ENCODE results near the gene GNAQ. TPM values are rescaled to one million over a fixed set of nuclear protein-coding genes. Genes with fewer than 3 reads are reported as not detected.
A peak's percentile ranks its signal among the peaks of the same experiment; 100 is the strongest.

GNAQ gene
- total and polyA plus RNA-seq, 2 experiments from 2014 or later: 21.1 to 43.1 TPM

DNA sequence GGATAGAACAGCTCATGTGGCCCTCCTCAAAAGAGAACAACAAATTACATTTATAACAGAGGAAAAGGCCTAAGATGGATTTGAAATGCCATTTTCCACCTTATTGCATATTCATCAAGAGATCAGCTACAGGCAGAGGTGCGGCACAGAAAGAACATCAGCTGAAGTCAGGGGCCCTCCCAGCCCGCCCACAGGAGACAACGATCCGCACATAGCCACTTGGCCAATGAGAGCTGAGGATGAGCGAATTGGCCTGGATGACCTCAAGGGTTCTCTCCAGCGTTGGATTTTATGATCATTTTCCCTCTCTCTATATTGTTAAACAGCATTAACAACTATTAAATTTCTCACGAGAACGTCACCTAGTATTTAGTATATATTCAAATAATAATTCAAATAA, 97.6 kb downstream of the GNAQ start:
- Histone ChIP-seq H3K4me1 (ENCODE audit: insufficient read depth) (no peaks in the 10 kb centered on the region), H3K36me3 (ENCODE audit: insufficient read depth) (no peaks in the 10 kb centered on the region), H3K79me2 (replicated peaks; ENCODE audit: insufficient read depth) (peaks cover 61% of the 10 kb centered on the region), H2AFZ (no peak overlapping the region), H4K20me1 (replicated peaks; ENCODE audit: insufficient read depth) (0 out of 2 replicates have a peak, but pooled peaks cover 5% of the 10 kb centered on the region), H3K4me2 (no peak overlapping the region), H3K27ac (ENCODE audit: low read depth) (no peak overlapping the region), H3K27me3 (ENCODE audit: insufficient read depth) (no peaks in the 10 kb centered on the region), H3F3A (replicated peaks; ENCODE audit: low read depth) (no peaks in the 10 kb centered on the region), H3K9me2 (ENCODE audit: insufficient read depth) (no peaks in the 10 kb centered on the region), H3K4me3 (no peak overlapping the region)
- DNase-seq (ENCODE audit: low spot score) (no peak), ATAC-seq (peak; percentile 55; the same call in 2 of the 3 replicates)
- TF ChIP-seq, protein P1, sequence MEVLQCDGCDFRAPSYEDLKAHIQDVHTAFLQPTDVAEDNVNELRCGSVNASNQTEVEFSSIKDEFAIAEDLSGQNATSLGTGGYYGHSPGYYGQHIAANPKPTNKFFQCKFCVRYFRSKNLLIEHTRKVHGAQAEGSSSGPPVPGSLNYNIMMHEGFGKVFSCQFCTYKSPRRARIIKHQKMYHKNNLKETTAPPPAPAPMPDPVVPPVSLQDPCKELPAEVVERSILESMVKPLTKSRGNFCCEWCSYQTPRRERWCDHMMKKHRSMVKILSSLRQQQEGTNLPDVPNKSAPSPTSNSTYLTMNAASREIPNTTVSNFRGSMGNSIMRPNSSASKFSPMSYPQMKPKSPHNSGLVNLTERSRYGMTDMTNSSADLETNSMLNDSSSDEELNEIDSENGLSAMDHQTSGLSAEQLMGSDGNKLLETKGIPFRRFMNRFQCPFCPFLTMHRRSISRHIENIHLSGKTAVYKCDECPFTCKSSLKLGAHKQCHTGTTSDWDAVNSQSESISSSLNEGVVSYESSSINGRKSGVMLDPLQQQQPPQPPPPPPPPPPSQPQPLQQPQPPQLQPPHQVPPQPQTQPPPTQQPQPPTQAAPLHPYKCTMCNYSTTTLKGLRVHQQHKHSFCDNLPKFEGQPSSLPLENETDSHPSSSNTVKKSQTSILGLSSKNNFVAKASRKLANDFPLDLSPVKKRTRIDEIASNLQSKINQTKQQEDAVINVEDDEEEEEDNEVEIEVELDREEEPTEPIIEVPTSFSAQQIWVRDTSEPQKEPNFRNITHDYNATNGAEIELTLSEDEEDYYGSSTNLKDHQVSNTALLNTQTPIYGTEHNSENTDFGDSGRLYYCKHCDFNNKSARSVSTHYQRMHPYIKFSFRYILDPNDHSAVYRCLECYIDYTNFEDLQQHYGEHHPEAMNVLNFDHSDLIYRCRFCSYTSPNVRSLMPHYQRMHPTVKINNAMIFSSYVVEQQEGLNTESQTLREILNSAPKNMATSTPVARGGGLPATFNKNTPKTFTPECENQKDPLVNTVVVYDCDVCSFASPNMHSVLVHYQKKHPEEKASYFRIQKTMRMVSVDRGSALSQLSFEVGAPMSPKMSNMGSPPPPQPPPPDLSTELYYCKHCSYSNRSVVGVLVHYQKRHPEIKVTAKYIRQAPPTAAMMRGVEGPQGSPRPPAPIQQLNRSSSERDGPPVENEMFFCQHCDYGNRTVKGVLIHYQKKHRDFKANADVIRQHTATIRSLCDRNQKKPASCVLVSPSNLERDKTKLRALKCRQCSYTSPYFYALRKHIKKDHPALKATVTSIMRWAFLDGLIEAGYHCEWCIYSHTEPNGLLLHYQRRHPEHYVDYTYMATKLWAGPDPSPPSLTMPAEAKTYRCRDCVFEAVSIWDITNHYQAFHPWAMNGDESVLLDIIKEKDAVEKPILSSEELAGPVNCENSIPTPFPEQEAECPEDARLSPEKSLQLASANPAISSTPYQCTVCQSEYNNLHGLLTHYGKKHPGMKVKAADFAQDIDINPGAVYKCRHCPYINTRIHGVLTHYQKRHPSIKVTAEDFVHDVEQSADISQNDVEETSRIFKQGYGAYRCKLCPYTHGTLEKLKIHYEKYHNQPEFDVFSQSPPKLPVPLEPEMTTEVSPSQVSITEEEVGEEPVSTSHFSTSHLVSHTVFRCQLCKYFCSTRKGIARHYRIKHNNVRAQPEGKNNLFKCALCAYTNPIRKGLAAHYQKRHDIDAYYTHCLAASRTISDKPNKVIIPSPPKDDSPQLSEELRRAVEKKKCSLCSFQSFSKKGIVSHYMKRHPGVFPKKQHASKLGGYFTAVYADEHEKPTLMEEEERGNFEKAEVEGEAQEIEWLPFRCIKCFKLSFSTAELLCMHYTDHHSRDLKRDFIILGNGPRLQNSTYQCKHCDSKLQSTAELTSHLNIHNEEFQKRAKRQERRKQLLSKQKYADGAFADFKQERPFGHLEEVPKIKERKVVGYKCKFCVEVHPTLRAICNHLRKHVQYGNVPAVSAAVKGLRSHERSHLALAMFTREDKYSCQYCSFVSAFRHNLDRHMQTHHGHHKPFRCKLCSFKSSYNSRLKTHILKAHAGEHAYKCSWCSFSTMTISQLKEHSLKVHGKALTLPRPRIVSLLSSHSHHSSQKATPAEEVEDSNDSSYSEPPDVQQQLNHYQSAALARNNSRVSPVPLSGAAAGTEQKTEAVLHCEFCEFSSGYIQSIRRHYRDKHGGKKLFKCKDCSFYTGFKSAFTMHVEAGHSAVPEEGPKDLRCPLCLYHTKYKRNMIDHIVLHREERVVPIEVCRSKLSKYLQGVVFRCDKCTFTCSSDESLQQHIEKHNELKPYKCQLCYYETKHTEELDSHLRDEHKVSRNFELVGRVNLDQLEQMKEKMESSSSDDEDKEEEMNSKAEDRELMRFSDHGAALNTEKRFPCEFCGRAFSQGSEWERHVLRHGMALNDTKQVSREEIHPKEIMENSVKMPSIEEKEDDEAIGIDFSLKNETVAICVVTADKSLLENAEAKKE (CRISPR knock-in tag; IDR thresholded peaks at IDR 0.05): no peak
- TF ChIP-seq, protein P2, sequence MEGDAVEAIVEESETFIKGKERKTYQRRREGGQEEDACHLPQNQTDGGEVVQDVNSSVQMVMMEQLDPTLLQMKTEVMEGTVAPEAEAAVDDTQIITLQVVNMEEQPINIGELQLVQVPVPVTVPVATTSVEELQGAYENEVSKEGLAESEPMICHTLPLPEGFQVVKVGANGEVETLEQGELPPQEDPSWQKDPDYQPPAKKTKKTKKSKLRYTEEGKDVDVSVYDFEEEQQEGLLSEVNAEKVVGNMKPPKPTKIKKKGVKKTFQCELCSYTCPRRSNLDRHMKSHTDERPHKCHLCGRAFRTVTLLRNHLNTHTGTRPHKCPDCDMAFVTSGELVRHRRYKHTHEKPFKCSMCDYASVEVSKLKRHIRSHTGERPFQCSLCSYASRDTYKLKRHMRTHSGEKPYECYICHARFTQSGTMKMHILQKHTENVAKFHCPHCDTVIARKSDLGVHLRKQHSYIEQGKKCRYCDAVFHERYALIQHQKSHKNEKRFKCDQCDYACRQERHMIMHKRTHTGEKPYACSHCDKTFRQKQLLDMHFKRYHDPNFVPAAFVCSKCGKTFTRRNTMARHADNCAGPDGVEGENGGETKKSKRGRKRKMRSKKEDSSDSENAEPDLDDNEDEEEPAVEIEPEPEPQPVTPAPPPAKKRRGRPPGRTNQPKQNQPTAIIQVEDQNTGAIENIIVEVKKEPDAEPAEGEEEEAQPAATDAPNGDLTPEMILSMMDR (conservative IDR thresholded peaks at IDR 0.05; ENCODE audit: low read depth in 2 of 2): no peak
- TF ChIP-seq, protein P3, sequence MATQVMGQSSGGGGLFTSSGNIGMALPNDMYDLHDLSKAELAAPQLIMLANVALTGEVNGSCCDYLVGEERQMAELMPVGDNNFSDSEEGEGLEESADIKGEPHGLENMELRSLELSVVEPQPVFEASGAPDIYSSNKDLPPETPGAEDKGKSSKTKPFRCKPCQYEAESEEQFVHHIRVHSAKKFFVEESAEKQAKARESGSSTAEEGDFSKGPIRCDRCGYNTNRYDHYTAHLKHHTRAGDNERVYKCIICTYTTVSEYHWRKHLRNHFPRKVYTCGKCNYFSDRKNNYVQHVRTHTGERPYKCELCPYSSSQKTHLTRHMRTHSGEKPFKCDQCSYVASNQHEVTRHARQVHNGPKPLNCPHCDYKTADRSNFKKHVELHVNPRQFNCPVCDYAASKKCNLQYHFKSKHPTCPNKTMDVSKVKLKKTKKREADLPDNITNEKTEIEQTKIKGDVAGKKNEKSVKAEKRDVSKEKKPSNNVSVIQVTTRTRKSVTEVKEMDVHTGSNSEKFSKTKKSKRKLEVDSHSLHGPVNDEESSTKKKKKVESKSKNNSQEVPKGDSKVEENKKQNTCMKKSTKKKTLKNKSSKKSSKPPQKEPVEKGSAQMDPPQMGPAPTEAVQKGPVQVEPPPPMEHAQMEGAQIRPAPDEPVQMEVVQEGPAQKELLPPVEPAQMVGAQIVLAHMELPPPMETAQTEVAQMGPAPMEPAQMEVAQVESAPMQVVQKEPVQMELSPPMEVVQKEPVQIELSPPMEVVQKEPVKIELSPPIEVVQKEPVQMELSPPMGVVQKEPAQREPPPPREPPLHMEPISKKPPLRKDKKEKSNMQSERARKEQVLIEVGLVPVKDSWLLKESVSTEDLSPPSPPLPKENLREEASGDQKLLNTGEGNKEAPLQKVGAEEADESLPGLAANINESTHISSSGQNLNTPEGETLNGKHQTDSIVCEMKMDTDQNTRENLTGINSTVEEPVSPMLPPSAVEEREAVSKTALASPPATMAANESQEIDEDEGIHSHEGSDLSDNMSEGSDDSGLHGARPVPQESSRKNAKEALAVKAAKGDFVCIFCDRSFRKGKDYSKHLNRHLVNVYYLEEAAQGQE (IDR thresholded peaks at IDR 0.05; ENCODE audit: unreplicated experiment): no peak
- TF ChIP-seq CREB1 (CRISPR knock-in tag; IDR thresholded peaks at IDR 0.05; ENCODE audit: low read depth) (no peak), NANOG (IDR thresholded peaks at IDR 0.05; ENCODE audit: borderline replicate concordance) (no peak), POLR2AphosphoS5 (IDR thresholded peaks at IDR 0.05; ENCODE audit: low read depth) (no peak), STAT1 (IDR thresholded peaks at IDR 0.05; ENCODE audit: unreplicated experiment) (no peak), EZH2phosphoT487 (IDR thresholded peaks at IDR 0.05; ENCODE audit: unreplicated experiment) (no peak), ZNF331 (CRISPR knock-in tag; IDR thresholded peaks at IDR 0.05; ENCODE audit: low read depth) (no peak), JUNB (IDR thresholded peaks at IDR 0.05; ENCODE audit: unreplicated experiment) (no peak), ZNF114 (CRISPR knock-in tag; IDR thresholded peaks at IDR 0.05) (no peak), EZH2 (IDR thresholded peaks at IDR 0.05; ENCODE audit: low read depth, unreplicated experiment) (no peak)
- TF ChIP-seq, protein P4, sequence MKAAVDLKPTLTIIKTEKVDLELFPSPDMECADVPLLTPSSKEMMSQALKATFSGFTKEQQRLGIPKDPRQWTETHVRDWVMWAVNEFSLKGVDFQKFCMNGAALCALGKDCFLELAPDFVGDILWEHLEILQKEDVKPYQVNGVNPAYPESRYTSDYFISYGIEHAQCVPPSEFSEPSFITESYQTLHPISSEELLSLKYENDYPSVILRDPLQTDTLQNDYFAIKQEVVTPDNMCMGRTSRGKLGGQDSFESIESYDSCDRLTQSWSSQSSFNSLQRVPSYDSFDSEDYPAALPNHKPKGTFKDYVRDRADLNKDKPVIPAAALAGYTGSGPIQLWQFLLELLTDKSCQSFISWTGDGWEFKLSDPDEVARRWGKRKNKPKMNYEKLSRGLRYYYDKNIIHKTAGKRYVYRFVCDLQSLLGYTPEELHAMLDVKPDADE (IDR thresholded peaks at IDR 0.05): no peak
- no peaks in the 10 kb centered on the region for H3K9me3 Mint-ChIP-seq
- H3K27me3 Mint-ChIP-seq (ENCODE audit: insufficient read depth, low read depth, poor library complexity): peaks cover 5% of the 10 kb centered on the region
- no peaks in the 10 kb centered on the region for H3K36me3 Mint-ChIP-seq (ENCODE audit: low read depth)
- H3K4me3 Mint-ChIP-seq: no peak overlapping the region
- no peak overlapping the region for H3K27ac Mint-ChIP-seq
- H3K4me1 Mint-ChIP-seq: peaks cover 28% of the 10 kb centered on the region
